Measurements from ENCODE around the gene FGF1.

Gene FGF1

DNA sequence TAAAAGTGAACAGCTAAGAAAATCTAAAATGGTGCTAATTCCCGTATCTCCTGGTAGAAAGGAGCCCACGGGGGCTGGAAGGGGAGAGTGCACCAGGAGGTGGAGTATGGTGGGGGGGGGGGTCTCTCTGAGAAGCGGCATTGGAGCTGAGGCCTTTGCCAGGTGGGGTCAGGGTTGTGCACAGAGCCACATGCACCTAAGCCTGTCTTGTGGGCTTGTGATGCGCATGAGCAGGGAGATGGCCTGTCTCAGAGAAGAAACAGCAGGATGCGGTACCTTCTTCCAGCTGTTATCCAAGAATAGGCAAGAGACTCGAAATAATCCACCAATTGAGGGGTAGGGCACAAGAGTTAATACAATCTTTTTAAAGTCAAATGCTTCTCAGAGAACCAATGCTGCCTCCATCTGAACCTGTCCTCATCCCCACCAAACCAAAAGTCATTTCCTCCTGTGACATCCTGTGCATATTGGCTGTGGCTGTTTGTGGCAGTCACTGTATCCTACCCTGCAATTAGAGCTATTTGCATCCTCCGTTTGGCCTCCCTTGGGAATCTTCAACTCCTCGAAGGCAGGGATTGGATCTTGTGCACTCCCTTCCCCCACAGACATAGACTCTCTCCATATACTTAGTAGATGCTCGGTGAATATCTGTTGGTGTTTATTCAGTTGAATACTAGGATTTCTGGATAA is 45.4 kb downstream of the FGF1 start:
- DNase-seq, result no peak

DNA sequence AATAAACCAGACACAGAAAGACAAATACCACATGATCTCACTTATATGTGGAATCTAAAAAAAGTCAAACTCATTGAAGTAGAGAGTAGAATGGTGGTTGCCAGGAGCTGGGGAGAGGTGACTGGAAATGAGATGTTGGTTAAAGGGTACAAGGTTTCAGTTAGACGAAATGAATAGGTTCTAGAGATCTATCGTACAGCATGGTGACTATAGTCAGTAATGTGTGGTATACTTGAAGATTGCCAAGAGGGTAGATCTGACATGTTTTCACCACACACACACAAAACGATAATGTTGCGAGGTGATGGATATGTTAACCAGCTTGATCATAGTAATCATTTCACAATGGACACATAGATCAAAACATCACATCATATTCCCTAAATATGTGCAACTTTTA is 46.4 kb downstream of the FGF1 start:
- no peak for DNase-seq

DNA sequence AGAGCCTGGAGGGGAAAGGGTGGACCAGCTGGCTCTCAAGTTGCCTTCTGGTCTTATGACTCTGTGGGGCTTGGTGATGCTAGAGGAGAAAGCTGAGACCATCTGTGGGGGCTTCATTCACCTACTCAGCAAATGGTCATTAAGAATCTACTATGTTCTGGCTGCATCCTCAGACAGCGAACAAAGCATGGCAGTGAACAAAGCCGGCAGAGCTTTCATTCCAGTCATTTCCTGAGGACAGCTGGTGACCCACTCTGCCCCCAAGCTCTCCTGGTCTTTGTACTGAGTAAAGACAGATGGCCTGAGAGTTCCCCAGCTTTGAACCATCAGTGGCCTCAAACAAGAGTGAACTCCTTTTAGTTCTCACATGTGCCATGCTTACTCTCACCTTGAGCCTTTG is 48.0 kb downstream of the FGF1 start:
- no peak for DNase-seq

DNA sequence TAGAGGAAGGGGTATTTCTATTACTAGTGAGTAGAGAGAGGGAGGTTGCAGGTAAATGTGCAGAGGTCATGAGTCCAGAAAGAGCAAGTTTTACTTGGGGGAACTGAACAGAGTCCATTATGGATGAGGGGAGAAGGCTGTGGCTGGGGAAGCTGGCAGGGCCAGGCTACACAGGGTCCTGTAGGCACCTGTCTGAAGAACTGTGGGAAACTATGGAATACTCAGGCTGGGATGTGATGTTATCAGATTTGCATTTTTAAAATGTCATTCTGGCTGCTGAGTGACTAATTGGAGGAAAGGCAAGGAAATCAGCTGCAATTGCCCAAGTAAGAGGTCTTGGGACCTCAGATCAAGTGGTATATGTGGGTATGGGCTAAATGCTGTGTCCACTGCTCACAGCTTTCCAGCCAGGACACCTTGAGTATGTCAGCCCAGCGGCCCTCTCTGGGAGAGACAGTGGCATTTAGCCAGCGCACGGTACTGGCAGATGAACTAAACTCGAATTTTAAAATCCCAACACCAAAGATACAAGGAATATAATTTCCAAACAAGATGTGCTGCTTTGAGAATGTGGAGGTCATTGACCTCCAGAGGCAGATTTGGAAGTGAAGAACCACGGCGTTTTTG is 49.1 kb downstream of the FGF1 start:
- no peak for DNase-seq

DNA sequence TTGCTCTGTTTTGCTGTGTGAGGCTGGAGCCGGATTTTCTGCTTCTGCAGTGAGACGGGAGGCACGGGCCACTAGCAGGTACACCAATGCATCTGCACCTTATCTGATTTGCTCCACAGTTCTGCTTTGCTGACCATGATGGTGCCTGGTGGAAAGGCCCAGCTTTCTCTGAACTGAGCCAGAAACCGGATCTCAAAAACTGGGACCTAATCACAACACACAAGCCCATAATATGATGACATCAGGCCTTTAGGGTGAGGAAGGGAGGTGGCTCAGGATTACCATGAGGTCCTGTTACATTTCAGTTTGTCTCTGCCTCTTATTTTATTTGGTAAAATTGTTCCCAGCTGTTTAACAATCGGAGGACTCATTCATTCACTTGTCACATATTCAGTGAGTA is 49.8 kb downstream of the FGF1 start:
- no peak for DNase-seq

DNA sequence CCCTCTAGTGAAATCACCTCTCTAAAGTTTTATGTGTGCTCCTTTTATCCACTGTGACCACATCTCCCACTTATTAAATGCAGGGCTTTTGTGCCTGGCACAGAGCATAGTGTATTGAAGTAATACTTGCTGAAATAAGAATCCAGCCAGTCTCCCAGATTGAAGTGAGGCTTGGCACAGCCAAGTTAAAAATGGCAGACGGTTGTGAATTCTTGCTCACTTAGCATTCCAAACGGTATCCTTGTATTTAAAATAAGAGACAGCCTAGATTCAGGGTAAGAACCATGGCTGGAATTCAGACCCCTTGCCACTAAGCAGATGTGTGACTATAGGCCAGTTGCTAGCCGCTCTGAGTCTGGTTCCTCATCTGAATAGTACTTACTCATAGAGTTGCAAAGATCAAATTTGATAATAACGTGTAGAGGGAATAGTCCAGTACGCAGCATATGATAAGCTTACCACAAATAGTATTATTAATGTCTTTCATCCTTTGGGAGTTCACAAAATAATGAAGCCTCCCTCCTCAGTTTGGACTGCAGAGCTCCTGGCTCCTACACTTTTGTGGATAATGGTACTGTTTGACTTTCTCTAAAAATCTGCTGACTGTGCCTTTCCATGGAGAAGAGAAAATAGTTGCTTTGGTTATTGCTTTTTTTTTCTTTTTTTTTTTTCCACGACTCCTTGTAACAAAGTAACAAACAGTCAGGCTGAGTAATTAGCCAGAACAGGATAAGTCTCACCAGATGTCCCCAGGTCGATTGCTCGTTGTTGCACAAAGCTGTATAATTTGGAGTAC is 51.5 kb downstream of the FGF1 start:
- no peak for DNase-seq

DNA sequence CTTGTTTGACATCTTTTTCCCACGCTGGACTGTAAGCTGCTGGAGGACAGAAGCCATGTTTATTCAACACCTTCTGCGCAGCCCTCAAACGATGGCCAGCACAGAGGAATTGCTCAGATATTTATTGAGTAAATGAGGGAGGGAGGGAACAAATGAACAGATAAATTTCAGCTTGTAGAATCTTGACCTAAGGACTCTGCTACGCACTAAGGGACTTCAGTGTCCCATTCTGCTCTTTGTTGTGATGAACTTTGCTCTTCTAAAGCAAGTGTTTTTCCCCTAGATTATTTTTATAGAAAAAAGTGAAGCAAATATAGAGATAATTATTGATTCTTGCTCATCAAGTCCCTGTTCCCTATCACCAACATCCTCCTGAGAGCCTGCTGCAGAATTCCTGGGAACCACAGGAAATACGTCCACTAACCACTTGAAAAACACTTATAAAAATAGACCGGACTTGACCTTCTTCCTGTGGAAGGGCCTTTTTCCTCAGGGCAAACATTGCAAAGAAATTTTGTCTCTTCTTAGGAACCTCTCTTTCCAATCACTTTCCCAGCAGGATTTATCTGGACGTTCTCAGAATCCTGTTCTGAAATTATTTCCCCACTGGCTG is 54.9 kb downstream of the FGF1 start:
- no peak for DNase-seq

DNA sequence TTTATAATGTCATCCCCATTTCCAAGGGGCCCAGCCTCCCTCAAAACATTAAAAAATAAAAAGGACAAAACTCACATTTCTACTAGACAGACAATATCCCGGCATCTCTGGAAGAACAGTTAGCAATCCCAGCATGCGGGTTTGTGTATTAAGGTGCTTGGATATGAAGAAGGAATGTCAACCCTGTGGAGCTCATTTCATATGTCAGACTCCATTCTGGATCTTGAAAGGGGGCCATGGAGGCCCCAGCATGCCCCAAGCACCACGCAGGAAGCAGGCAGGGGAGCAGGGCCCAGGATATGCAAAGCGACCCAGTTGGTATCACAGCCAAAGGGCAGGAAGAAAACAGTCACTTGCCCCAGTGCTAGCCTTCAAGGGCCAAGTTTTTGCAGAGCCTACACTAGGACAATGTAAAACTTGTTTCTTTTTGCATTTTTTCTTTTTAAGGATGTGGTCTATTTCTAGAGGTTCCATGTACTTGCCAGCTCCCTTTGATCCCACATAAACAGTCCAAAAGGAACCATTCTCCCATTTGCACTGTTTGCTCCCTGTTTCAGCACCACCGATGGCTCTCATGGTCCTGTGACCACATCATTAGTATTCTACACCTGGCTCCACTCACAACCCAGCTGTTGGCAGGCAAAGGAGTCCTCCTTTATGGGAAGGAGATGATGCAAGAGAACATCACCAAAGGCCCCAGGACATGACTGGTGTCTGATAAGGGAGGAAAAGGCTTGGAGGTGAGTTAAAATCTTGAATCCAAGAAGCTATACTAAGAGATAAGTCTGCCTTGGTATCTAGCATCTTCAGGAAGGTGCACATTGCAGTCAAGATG is 58.3 kb downstream of the FGF1 start:
- no peak for DNase-seq

DNA sequence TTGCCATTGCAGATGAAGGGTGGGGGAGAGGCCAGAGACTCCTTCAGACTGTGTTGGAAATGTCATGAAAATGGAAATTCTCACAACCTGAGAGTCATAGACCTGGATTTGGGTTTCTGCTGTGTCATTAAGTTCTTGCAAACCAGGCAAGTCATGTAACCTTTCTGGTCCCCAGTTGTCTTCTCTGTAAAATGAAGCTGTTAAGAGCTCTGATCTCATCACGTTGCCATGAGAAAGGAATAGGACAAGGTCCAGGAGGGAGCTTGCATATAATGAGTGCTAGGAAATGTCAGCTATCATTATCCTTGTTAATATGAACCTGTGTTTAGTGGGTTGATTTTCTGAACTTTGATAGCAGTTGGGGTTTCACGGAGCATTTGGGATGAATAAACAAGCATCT is 59.1 kb downstream of the FGF1 start:
- DNase-seq, result no peak

DNA sequence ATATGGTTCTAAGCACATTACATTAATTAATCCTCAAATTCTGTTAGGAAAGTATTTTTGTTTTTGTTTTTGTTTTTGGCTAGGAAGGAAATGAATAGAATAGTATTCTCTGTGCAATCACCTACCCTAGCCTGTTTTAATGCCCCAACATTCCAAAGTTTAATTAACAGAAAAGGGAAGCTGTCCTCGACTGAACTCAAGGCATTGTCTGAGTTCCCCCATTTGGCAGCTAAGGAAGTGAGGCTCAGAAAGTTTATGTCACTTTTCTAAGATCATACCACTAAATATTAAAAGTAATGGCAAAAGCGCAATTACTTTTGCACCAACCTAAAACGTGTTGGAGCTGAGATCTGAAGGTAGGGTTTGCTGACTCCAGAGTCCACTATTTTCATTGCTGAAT is 59.8 kb downstream of the FGF1 start:
- DNase-seq, result no peak

DNA sequence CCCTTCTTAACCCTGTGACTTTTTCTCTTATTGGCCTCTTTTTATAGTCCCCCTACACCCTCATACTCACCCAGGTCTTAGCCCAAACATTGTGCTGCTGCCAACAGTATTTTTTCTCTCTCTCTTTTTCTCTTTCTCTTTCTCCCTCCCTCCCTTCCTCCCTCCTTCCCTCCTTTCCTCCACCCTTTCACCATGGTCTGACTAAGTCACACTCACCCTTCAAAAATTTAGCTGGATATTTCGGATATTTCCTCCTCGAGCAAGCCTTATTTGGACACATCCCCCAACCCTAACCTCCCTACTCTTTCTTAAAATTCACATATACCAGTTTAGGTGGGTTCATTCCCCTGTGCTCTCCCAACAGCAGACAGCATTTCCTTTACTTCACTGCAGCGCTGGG is 64.7 kb downstream of the FGF1 start:
- DNase-seq, result no peak

DNA sequence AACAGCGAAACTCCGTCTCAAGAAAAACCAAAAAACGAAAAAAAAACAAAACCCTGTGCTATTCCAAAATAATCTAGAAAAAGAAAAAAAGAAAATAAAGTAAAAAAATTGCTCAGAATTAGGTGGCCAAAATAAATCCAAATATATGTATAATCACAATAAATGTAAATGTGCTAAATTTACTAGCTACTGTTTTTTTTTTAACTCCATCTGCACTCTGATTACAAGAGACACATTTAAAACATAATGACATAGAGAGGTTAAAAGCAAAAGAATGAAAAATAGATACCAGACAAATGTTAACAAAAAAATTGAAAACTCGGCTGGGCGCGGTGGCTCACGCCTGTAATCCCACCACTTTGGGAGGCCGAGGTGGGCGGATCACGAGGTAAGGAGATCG is 66.1 kb downstream of the FGF1 start:
- DNase-seq, result no peak

DNA sequence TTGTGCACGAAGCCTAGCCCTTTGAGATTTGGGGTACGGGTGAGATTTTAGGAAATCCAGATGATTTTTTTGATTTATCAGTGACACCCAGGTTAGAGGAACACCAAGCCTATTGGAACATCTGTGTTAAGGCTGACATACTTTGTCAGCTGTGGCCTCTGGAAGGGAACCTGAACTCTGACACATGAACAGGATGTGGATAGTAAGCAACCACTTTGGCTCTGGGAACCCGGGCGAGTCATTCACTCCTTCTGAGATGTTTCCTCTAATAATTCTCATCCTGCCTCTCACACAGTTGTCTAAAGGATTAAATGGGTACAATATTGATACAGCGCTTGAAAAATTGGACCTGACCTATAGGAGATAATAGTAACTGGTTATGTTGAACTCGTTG is 67.8 kb downstream of the FGF1 start:
- DNase-seq, result no peak

DNA sequence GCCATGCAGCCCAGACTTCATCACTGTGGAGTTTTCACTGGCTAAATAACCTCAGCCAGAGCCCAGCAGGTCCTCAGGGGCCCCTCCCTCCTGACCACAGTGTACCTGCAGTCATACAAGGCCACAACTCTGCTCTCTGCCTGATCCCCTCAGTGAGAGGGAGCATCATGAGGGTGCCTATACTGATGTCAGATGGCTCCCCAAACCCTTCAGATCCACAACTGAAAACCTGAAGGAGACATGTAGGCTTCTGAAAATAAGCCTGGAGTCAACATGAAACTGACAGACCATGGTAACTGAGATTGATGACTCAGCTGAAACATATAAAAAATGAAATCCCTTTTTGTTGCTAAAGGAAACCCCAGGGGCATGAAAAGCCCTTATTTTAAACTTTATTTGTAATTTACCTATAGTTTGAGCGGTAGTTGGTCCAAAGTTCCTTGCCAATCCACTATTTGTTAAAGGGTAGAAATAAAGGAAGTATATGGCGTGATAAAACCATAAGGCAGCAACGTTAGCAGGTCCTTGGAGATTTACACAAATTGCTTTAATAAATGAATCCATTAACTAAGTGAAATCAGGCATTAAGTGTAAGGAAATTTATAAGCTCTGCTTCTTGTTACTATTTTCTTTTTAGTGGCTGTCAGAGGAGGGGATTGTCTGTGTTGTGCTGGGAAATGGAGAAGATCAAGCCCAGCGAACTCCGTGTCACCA is 68.3 kb downstream of the FGF1 start:
- DNase-seq, result no peak

DNA sequence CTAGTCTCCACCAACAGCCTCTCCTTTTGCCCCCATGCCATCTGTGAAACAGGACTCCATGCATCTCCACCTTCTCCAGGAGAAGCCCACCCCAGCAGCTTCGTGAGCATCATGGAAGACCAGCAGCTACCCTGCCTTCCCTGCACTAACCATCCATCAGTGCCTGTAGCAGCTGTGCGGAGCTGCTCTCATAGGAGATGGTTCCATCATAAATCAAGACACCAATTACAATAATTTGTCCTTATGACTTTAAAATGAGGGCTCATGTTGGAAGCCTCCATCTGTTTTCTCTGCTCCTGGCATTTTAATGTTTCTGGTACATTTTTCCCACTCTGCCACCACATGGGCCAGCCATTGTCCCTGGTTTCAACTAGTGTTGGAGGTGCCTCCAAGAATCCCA is 69.9 kb downstream of the FGF1 start:
- DNase-seq, result no peak

DNA sequence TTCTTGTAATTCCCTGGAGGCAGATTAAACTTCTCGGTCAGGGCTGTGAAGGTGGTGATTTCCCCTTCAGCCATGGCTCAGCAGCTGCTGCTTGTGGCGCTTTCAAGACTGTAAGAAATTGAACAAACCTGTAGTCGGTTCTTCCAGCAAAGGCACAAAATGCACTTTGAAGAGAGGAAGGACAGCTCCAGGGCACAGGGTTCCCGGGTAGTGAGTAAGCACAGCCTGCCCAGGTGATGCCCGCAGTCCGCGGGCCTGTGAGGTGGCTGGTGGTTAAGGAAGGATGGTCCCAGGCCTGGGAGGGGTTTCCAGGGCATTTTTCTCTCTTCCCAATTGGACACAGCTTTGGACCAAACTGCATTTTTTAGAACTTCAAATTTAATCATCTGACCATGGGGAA is 71.8 kb downstream of the FGF1 start:
- no peak for DNase-seq

DNA sequence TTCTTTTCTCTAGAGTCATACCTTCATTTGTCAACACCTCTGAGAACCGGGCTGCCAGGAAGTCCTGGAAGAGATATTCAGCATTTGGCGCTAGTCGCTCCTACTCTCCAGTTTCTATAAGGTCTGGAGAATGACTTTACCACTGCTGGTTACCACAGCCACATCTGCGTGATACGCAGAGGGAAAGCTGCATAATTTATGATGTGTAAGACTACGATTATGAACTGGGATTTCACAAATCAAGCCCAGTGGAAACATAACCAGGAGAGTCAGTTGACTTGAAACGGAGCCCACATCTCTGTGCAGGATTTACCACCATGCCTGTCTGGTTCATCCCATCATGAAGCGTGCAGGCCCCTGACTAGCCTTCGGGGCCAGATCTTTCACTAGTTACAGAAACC is 72.6 kb downstream of the FGF1 start:
- no peak for DNase-seq

DNA sequence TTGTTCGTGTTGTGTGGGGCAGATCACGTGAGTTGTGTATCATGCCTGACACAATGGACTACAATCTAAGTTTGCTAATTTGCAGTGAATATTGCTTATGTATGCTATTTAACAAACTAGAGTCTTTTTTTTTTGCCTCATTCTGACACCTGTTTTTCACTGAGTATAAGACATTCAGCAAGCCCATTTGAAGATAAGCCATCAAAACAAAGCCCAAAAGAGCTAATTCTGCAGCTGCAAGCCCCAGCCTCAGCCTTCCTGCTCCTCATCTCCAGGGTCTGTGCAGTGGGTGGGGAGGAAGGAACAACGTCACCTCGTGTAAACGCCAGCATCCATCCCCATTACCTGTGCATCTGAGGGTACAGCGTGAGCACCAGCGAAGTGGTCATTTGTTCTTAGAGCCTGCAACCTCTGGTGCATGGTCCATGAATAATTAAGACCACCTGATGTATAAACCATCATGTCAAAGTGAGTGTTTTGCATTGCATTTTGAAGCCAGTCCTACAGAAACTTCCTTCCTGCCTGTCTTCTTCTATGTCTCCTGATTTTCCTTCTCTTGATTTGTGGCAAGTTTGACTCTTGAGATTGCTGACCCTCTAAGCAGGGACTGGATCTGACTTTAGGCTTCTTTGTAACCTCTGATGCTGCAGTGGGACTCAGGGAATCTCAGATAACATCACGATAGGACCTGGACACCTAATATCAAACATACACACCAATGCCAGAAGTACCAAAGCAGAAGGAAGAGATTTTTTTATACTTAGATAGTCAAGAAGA is 73.2 kb downstream of the FGF1 start:
- DNase-seq, result no peak

DNA sequence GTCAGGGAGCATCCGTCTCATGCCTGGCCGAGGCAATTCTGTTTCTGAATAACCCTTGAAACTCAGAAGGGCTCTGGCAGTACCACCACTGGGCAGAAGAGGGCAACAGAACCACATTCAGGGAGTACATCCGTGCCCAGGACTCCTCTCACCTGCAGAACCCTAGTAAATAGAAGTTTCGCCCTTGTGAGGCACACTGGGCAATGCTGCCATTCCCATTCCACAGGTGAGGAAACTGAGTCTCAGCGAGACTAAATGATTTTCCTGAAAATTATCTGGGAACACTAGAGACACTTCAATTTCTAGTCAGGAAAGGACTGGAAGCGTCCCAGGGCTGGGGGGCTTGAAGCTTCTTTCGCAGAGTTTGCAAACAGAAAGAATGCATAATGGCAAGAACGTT is 74.7 kb downstream of the FGF1 start:
- peak; percentile 67 for DNase-seq

DNA sequence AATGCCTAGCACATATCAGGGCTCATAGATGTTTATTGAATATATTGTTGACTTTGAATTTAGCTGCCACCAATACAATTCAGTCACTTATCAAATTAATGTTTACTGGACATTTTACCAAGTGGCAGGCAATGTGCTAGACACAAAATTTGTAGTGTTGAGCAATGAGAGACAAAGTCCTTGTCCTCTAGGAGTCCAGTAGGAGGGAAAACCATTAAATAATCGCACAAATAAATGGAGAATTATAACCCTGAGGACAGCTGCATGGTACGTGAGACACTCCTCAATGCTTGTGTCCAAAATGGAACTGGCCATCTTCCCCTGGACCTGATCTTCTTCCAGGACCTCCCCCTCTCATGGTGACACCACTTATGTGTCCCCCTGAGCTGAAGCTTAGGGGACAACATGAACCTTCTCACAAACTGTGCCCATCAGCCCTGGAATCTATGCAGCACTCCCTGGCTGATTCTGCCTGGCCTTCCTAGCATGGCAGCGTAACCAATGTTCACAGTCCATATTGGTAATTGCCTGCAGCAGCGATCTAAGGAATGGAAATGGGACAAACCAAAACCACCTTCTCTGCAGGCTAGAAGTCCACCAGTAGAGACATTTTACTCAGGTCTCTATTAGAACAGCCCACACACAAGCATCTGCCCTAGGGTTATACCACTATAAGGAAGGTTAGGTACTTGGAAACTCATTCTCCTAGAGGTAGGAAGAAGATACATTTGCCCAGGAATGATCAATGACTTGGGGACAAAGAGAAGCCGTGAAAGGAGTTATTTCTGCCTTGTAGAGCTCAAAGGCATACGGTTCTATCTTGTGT is 75.5 kb downstream of the FGF1 start:
- no peak for DNase-seq

DNA sequence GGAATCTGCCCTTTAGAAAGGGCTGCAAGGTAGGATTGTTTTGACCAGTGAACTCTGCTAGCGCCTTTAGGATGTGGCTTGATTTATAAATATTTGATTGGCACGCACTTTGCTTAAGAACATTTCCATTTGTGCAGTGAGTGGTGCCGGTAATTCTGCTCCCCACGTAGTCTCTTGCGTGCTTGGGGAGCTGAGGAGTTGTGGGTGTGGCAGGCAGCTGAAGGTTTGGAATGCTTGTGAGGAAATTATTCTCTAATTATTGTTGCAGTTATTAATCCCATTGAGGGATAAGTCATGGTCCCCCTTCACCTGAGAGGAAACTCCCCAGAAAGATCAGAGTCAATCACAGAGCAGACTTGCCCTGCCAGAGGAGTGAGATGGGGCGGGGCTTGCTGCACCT is 76.7 kb downstream of the FGF1 start:
- DNase-seq, result no peak

Data from NCI-H510A treated with DMSO at 0.1 percent for 48 hours (cell line).